GM23338 (cell line): Measurements from ENCODE around the gene POU3F2. TPM values are rescaled to one million over a fixed set of nuclear protein-coding genes. Genes with fewer than 3 reads are reported as not detected.
A peak's percentile ranks its signal among the peaks of the same experiment; 100 is the strongest.

ENCODE experiments used
- CREB1 ChIP-seq: fragments of 250-450 bp; sonication (Bioruptor Pico); IDR thresholded peaks from 2 replicates; pipeline ENCODE4 v1.5.0; 2020; ENCODE audit warnings: low read depth, mild to moderate bottlenecking, moderate library complexity
- EZH2phosphoT487 ChIP-seq: fragments of 200-600 bp; sonication (generic); IDR thresholded peaks from one replicate; pipeline ENCODE4 v1.8.1; 2018; ENCODE audit warnings: antibody characterized with exemption; ENCODE audit not compliant: unreplicated experiment
- JUNB ChIP-seq: IDR thresholded peaks from one replicate; pipeline ENCODE4 v1.6.1; 2016; ENCODE audit warnings: antibody characterized with exemption; ENCODE audit not compliant: unreplicated experiment
- POLR2AphosphoS5 ChIP-seq: IDR thresholded peaks from 2 replicates; pipeline ENCODE4 v1.6.1; 2016; ENCODE audit warnings: antibody characterized with exemption, low read depth
- ZNF331 ChIP-seq: fragments of 250-450 bp; sonication (Bioruptor Pico); IDR thresholded peaks from 2 replicates; pipeline ENCODE4 v1.5.0; 2020; ENCODE audit warnings: low read depth, mild to moderate bottlenecking, moderate library complexity
- polyA plus RNA-seq: library from polyadenylated mRNA; unstranded; fragments of >200 nt; fragmentation: Nextera tagmentation; extraction: Ambion mirVana; gene quantifications from 2 replicates; pipeline ENCODE4 v1.2.1, GENCODE V29; 2016
- total RNA-seq: library from RNA; depleted of rRNA; stranded (reverse); fragments of >200 nt; shearing (Covaris generic); gene quantifications from 2 replicates; pipeline ENCODE4 v1.2.3, GENCODE V29; 2014
- TF ChIP-seq, protein P1 (sequence below): fragments of 250-450 bp; sonication (Bioruptor Pico); IDR thresholded peaks from 2 replicates; pipeline ENCODE4 v1.5.0; 2020; ENCODE audit warnings: mild to moderate bottlenecking, moderate library complexity
- TF ChIP-seq, protein P2 (sequence below): IDR thresholded peaks from one replicate; pipeline ENCODE4 v1.6.1; 2018; ENCODE audit warnings: antibody characterized with exemption; ENCODE audit not compliant: unreplicated experiment
- TF ChIP-seq, protein P3 (sequence below), 2 experiments: fragments of 200-600 bp in 1 of 2; sonication (generic) in 1 of 2; conservative IDR thresholded peaks; 2 replicates each; pipeline versions ENCODE4 v1.5.1 to v1.6.1; 2016 to 2017; ENCODE audit warnings: antibody characterized with exemption in 2 of 2, low read depth in 2 of 2, mild to moderate bottlenecking in 2 of 2, moderate library complexity in 1 of 2

The POU3F2 gene
- total and polyA plus RNA-seq, 2 experiments from 2014 or later, result 0.26 to 0.76 TPM

- TF ChIP-seq, protein P1, sequence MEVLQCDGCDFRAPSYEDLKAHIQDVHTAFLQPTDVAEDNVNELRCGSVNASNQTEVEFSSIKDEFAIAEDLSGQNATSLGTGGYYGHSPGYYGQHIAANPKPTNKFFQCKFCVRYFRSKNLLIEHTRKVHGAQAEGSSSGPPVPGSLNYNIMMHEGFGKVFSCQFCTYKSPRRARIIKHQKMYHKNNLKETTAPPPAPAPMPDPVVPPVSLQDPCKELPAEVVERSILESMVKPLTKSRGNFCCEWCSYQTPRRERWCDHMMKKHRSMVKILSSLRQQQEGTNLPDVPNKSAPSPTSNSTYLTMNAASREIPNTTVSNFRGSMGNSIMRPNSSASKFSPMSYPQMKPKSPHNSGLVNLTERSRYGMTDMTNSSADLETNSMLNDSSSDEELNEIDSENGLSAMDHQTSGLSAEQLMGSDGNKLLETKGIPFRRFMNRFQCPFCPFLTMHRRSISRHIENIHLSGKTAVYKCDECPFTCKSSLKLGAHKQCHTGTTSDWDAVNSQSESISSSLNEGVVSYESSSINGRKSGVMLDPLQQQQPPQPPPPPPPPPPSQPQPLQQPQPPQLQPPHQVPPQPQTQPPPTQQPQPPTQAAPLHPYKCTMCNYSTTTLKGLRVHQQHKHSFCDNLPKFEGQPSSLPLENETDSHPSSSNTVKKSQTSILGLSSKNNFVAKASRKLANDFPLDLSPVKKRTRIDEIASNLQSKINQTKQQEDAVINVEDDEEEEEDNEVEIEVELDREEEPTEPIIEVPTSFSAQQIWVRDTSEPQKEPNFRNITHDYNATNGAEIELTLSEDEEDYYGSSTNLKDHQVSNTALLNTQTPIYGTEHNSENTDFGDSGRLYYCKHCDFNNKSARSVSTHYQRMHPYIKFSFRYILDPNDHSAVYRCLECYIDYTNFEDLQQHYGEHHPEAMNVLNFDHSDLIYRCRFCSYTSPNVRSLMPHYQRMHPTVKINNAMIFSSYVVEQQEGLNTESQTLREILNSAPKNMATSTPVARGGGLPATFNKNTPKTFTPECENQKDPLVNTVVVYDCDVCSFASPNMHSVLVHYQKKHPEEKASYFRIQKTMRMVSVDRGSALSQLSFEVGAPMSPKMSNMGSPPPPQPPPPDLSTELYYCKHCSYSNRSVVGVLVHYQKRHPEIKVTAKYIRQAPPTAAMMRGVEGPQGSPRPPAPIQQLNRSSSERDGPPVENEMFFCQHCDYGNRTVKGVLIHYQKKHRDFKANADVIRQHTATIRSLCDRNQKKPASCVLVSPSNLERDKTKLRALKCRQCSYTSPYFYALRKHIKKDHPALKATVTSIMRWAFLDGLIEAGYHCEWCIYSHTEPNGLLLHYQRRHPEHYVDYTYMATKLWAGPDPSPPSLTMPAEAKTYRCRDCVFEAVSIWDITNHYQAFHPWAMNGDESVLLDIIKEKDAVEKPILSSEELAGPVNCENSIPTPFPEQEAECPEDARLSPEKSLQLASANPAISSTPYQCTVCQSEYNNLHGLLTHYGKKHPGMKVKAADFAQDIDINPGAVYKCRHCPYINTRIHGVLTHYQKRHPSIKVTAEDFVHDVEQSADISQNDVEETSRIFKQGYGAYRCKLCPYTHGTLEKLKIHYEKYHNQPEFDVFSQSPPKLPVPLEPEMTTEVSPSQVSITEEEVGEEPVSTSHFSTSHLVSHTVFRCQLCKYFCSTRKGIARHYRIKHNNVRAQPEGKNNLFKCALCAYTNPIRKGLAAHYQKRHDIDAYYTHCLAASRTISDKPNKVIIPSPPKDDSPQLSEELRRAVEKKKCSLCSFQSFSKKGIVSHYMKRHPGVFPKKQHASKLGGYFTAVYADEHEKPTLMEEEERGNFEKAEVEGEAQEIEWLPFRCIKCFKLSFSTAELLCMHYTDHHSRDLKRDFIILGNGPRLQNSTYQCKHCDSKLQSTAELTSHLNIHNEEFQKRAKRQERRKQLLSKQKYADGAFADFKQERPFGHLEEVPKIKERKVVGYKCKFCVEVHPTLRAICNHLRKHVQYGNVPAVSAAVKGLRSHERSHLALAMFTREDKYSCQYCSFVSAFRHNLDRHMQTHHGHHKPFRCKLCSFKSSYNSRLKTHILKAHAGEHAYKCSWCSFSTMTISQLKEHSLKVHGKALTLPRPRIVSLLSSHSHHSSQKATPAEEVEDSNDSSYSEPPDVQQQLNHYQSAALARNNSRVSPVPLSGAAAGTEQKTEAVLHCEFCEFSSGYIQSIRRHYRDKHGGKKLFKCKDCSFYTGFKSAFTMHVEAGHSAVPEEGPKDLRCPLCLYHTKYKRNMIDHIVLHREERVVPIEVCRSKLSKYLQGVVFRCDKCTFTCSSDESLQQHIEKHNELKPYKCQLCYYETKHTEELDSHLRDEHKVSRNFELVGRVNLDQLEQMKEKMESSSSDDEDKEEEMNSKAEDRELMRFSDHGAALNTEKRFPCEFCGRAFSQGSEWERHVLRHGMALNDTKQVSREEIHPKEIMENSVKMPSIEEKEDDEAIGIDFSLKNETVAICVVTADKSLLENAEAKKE (CRISPR knock-in tag), result no peak
- TF ChIP-seq CREB1 (CRISPR knock-in tag) (no peak), EZH2phosphoT487 (peak; percentile 75), POLR2AphosphoS5 (no peak), ZNF331 (CRISPR knock-in tag) (no peak), JUNB (no peak)
- TF ChIP-seq, protein P2, sequence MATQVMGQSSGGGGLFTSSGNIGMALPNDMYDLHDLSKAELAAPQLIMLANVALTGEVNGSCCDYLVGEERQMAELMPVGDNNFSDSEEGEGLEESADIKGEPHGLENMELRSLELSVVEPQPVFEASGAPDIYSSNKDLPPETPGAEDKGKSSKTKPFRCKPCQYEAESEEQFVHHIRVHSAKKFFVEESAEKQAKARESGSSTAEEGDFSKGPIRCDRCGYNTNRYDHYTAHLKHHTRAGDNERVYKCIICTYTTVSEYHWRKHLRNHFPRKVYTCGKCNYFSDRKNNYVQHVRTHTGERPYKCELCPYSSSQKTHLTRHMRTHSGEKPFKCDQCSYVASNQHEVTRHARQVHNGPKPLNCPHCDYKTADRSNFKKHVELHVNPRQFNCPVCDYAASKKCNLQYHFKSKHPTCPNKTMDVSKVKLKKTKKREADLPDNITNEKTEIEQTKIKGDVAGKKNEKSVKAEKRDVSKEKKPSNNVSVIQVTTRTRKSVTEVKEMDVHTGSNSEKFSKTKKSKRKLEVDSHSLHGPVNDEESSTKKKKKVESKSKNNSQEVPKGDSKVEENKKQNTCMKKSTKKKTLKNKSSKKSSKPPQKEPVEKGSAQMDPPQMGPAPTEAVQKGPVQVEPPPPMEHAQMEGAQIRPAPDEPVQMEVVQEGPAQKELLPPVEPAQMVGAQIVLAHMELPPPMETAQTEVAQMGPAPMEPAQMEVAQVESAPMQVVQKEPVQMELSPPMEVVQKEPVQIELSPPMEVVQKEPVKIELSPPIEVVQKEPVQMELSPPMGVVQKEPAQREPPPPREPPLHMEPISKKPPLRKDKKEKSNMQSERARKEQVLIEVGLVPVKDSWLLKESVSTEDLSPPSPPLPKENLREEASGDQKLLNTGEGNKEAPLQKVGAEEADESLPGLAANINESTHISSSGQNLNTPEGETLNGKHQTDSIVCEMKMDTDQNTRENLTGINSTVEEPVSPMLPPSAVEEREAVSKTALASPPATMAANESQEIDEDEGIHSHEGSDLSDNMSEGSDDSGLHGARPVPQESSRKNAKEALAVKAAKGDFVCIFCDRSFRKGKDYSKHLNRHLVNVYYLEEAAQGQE, result no peak
- TF ChIP-seq, protein P3, sequence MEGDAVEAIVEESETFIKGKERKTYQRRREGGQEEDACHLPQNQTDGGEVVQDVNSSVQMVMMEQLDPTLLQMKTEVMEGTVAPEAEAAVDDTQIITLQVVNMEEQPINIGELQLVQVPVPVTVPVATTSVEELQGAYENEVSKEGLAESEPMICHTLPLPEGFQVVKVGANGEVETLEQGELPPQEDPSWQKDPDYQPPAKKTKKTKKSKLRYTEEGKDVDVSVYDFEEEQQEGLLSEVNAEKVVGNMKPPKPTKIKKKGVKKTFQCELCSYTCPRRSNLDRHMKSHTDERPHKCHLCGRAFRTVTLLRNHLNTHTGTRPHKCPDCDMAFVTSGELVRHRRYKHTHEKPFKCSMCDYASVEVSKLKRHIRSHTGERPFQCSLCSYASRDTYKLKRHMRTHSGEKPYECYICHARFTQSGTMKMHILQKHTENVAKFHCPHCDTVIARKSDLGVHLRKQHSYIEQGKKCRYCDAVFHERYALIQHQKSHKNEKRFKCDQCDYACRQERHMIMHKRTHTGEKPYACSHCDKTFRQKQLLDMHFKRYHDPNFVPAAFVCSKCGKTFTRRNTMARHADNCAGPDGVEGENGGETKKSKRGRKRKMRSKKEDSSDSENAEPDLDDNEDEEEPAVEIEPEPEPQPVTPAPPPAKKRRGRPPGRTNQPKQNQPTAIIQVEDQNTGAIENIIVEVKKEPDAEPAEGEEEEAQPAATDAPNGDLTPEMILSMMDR (conservative IDR thresholded peaks at IDR 0.05; ENCODE audit: low read depth in 2 of 2), result peak in 1 of 2 experiments; percentile 35; a peak in 1 of 4 replicates
These were observed 1.4 kb upstream of the POU3F2 start (continued) for GRCh38 chr6:98833057-98833306.
